Loucy (cell line): ENCODE results near the gene EPN2.
A peak's percentile ranks its signal among the peaks of the same experiment; 100 is the strongest.

ENCODE experiments used
- H2AFZ ChIP-seq: fragments of 200-600 bp; sonication (generic); 2 replicates; pipeline ENCODE4 v1.6.0; 2016; ENCODE audit warnings: antibody characterized with exemption, mild to moderate bottlenecking, low read length, moderate library complexity
- H3F3A ChIP-seq: fragments of 200-600 bp; 2 replicates; pipeline ENCODE4 v1.6.0; 2016; ENCODE audit warnings: antibody characterized with exemption, low read depth, mild to moderate bottlenecking
- H3K27me3 ChIP-seq: fragments of 200-600 bp; sonication (generic); 2 replicates; pipeline ENCODE4 v1.6.1; 2014; ENCODE audit warnings: low read length, mild to moderate bottlenecking; ENCODE audit not compliant: insufficient read depth, poor library complexity, severe bottlenecking
- H3K36me3 ChIP-seq: fragments of 200-600 bp; sonication (generic); 2 replicates; pipeline ENCODE4 v1.6.1; 2016; ENCODE audit warnings: low read length; ENCODE audit not compliant: insufficient read depth
- H3K4me1 ChIP-seq: fragments of 200-600 bp; sonication (generic); 2 replicates; pipeline ENCODE4 v1.5.1; 2014; ENCODE audit warnings: low read length, mild to moderate bottlenecking; ENCODE audit not compliant: insufficient read depth, poor library complexity, severe bottlenecking
- H3K4me2 ChIP-seq: fragments of 200-600 bp; sonication (generic); 2 replicates; pipeline ENCODE4 v1.6.0; 2014; ENCODE audit warnings: antibody characterized with exemption, low read length, low read depth, mild to moderate bottlenecking; ENCODE audit not compliant: poor library complexity, severe bottlenecking
- H3K4me3 ChIP-seq: fragments of 200-600 bp; sonication (generic); 2 replicates; pipeline ENCODE4 v1.5.1; 2014; ENCODE audit warnings: low read length, mild to moderate bottlenecking, mixed read lengths; ENCODE audit not compliant: poor library complexity, severe bottlenecking
- H3K79me2 ChIP-seq: fragments of 200-600 bp; sonication (generic); 2 replicates; pipeline ENCODE4 v1.6.1; 2014; ENCODE audit warnings: low read length; ENCODE audit not compliant: insufficient read depth
- H3K9ac ChIP-seq: fragments of 200-600 bp; sonication (generic); 2 replicates; pipeline ENCODE4 v1.6.0; 2014; ENCODE audit warnings: mild to moderate bottlenecking, low read depth, low read length, moderate library complexity; ENCODE audit not compliant: poor library complexity, severe bottlenecking
- H3K9me2 ChIP-seq: fragments of 200-600 bp; sonication (generic); replicated peaks from 2 replicates; pipeline ENCODE4 v1.6.1; 2016; ENCODE audit warnings: low read depth, low read length, mixed read lengths
- H3K9me3 ChIP-seq: fragments of 200-600 bp; sonication (generic); 2 replicates; pipeline ENCODE4 v1.6.1; 2014; ENCODE audit warnings: mild to moderate bottlenecking, antibody characterized with exemption, low read length, low read depth; ENCODE audit not compliant: insufficient read depth
- H4K20me1 ChIP-seq: fragments of 200-600 bp; sonication (generic); 2 replicates; pipeline ENCODE4 v1.6.0; 2014; ENCODE audit warnings: antibody characterized with exemption, low read length, mild to moderate bottlenecking; ENCODE audit not compliant: insufficient read depth, poor library complexity, severe bottlenecking
- EZH2phosphoT487 ChIP-seq: fragments of 200-600 bp; IDR thresholded peaks from 2 replicates; pipeline ENCODE4 v1.6.1; 2018; ENCODE audit warnings: antibody characterized with exemption, mild to moderate bottlenecking, moderate library complexity, borderline replicate concordance
- TF ChIP-seq, protein P1 (sequence below): fragments of 200-600 bp; sonication (generic); conservative IDR thresholded peaks from 2 replicates; pipeline ENCODE4 v1.5.1; 2014; ENCODE audit warnings: mild to moderate bottlenecking, antibody characterized with exemption, low read length

EPN2 gene

DNA sequence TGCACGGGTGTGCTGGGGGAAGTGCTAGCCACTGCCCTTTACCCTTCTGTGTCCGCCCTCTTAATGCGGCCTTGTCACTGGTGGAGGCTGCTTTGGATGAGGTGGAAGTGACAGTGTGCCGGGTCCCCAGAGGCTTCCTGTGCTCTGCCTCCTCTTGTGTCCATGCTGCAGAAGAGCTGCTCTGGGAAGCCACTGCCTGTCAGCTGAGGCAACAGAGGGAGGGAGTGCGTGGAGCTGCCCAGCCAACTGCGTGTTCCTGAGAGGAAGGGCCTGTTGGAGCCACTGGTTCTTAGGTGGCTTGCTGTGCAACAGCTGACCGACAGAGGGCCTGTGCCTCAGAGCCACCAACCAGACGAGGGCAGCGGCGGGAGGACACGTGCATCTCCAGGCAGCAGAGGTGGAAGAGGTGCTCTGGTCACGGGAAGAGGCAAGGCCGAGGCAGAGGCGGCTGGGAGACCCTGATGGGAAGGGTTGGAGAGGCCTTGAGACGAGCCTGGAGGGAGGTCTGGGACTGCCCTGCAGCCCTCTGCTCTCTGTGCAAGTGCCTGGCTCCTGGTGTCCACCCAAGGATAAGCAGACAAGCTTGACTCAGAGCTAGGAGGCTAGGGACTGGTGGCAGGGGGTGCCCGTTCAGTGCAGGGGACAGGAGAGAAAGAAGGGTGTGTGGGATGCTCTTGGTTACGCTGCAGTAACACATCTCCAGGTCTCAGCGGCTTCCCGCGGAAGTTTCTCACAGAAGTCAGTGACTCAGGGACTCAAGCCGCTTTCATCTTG lies 100.0 kb downstream of the EPN2 start:
- Histone ChIP-seq H3K79me2 (no peaks in the 10 kb centered on the region), H2AFZ (no peak overlapping the region), H3K4me2 (no peak overlapping the region), H3K27me3 (peaks cover 19% of the 10 kb centered on the region), H3F3A (no peaks in the 10 kb centered on the region), H3K9me3 (no peaks in the 10 kb centered on the region), H3K4me1 (no peaks in the 10 kb centered on the region), H4K20me1 (no peaks in the 10 kb centered on the region), H3K9ac (no peak overlapping the region), H3K4me3 (no peak overlapping the region), H3K9me2 (no peaks in the 10 kb centered on the region), H3K36me3 (no peaks in the 10 kb centered on the region)
- no peak for TF ChIP-seq EZH2phosphoT487
- TF ChIP-seq, protein P1, sequence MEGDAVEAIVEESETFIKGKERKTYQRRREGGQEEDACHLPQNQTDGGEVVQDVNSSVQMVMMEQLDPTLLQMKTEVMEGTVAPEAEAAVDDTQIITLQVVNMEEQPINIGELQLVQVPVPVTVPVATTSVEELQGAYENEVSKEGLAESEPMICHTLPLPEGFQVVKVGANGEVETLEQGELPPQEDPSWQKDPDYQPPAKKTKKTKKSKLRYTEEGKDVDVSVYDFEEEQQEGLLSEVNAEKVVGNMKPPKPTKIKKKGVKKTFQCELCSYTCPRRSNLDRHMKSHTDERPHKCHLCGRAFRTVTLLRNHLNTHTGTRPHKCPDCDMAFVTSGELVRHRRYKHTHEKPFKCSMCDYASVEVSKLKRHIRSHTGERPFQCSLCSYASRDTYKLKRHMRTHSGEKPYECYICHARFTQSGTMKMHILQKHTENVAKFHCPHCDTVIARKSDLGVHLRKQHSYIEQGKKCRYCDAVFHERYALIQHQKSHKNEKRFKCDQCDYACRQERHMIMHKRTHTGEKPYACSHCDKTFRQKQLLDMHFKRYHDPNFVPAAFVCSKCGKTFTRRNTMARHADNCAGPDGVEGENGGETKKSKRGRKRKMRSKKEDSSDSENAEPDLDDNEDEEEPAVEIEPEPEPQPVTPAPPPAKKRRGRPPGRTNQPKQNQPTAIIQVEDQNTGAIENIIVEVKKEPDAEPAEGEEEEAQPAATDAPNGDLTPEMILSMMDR, result no peak

DNA sequence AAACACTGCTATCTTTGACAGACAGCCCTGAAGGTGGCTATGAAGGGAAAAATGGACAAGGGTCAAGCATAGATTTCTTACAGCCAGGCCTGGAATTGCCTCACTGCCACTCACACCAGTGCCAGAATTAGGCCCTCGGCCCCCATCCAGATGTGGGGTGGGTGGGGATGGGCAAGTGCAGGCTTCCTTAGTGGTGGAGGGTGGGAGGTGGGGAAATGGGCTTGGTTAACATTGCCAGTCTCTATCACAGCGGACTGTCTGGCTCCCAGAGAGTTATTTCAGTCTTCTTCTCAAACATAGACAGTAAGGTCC lies 100.5 kb downstream of the EPN2 start:
- no peaks in the 10 kb centered on the region for H3F3A ChIP-seq
- TF ChIP-seq, protein P1, result no peak
- no peak for TF ChIP-seq EZH2phosphoT487

DNA sequence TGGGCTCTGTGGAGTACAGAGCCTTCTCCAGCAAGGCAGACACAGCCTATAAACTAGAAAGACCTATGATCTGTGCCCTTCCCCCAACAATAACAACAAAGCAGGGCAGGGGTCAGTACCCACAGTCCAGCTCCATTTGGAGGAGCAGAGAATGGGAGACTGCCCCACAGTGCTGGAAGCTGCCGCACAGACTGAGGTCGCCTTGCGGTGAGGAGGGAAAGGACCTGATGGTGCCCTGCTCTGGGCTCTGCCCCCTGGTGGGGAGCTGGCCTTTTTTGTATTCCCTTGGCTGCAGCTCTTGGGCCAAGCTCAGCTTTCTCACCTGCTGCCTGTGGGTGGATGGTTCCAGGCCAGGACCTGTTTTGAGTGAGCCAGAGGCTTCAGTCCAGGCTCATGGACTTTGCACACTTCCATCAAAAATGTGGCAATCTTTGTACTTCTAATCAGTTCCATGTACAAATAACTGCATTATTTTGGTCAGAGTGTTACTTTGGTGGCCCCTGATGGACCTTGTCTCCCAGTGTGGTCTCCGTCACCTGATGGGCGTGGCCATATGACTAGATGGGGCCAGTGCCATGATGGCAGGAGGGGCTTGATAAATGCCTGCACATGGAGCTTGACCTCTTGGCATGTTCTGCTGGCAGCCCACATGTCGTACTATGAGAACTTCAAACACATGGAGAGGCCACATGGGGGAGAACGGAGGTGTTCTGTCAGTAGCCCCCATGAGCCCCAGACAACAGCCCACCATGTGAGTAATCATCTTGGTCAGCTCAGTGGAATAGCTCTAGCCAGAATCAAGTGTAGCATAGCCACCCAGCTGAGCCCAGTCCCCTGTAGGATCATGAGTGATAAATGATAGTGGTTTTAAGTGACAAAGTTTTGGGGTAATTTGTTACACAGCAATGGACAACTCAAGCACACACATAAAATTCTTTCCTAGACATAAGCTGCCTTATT lies 101.1 kb downstream of the EPN2 start:
- H3K79me2 ChIP-seq, result no peaks in the 10 kb centered on the region
- H3K9me2 ChIP-seq, result no peaks in the 10 kb centered on the region
- no peak overlapping the region for H3K4me2 ChIP-seq
- no peaks in the 10 kb centered on the region for H3F3A ChIP-seq
- no peak overlapping the region for H2AFZ ChIP-seq
- no peaks in the 10 kb centered on the region for H3K4me1 ChIP-seq
- H3K27me3 ChIP-seq, result peaks cover 19% of the 10 kb centered on the region
- no peaks in the 10 kb centered on the region for H3K9me3 ChIP-seq
- no peak overlapping the region for H3K9ac ChIP-seq
- no peak overlapping the region for H3K4me3 ChIP-seq
- TF ChIP-seq EZH2phosphoT487, result no peak
- TF ChIP-seq, protein P1, result peak; percentile 70
- H4K20me1 ChIP-seq, result no peaks in the 10 kb centered on the region
- no peaks in the 10 kb centered on the region for H3K36me3 ChIP-seq

More for the DNA sequence above, 100.5 kb downstream of the EPN2 start:
- Histone ChIP-seq H3K4me1 (no peaks in the 10 kb centered on the region), H3K9me3 (no peaks in the 10 kb centered on the region), H3K27me3 (peaks cover 19% of the 10 kb centered on the region), H4K20me1 (no peaks in the 10 kb centered on the region), H3K79me2 (no peaks in the 10 kb centered on the region), H3K36me3 (no peaks in the 10 kb centered on the region), H3K9ac (no peak overlapping the region), H3K9me2 (no peaks in the 10 kb centered on the region), H3K4me3 (no peak overlapping the region), H3K4me2 (no peak overlapping the region), H2AFZ (no peak overlapping the region)
